GM23338 (cell line): ENCODE data around the gene TGOLN2. TPM values are rescaled to one million over a fixed set of nuclear protein-coding genes. Genes with fewer than 3 reads are reported as not detected.

Experiments used
- ATAC-seq: fragments of 200-7000 bp; cut with Tn5 transposase; 3 replicates; pipeline ENCODE4 v1.9.1; 2020
- DNase-seq: peaks from one replicate; pipeline ENCODE4 v3.0.0-alpha.2; 2015; ENCODE audit warnings: low spot score
- H2AFZ ChIP-seq: fragments of 200-600 bp; sonication (generic); 2 replicates; pipeline ENCODE4 v1.8.0; 2016; ENCODE audit warnings: antibody characterized with exemption, mild to moderate bottlenecking, moderate library complexity
- H3F3A ChIP-seq: fragments of 200-600 bp; sonication (generic); replicated peaks from 2 replicates; pipeline ENCODE4 v1.8.0; 2017; ENCODE audit warnings: antibody characterized with exemption, mixed run types, low read depth
- H3K27ac ChIP-seq: fragments of 200-600 bp; sonication (generic); 2 replicates; pipeline ENCODE4 v1.6.1; 2016; ENCODE audit warnings: low read depth
- H3K27me3 ChIP-seq: fragments of 200-600 bp; sonication (generic); 2 replicates; pipeline ENCODE4 v1.8.0; 2016; ENCODE audit warnings: mild to moderate bottlenecking, mixed run types, moderate library complexity; ENCODE audit not compliant: insufficient read depth
- H3K36me3 ChIP-seq: fragments of 200-600 bp; sonication (generic); 2 replicates; pipeline ENCODE4 v1.8.0; 2016; ENCODE audit warnings: mild to moderate bottlenecking; ENCODE audit not compliant: insufficient read depth
- H3K4me1 ChIP-seq: fragments of 200-600 bp; sonication (generic); 2 replicates; pipeline ENCODE4 v1.8.0; 2016; ENCODE audit warnings: mild to moderate bottlenecking, moderate library complexity; ENCODE audit not compliant: insufficient read depth
- H3K4me2 ChIP-seq: fragments of 200-600 bp; sonication (generic); 2 replicates; pipeline ENCODE4 v1.7.1; 2017; ENCODE audit warnings: mixed run types
- H3K4me3 ChIP-seq: fragments of 200-600 bp; sonication (generic); 2 replicates; pipeline ENCODE4 v1.6.1; 2016; ENCODE audit warnings: mixed run types
- H3K79me2 ChIP-seq: fragments of 200-600 bp; sonication (generic); replicated peaks from 2 replicates; pipeline ENCODE4 v1.8.0; 2017; ENCODE audit warnings: mild to moderate bottlenecking; ENCODE audit not compliant: insufficient read depth
- H3K9me2 ChIP-seq: fragments of 200-600 bp; sonication (generic); 2 replicates; pipeline ENCODE4 v1.8.0; 2017; ENCODE audit not compliant: insufficient read depth
- H4K20me1 ChIP-seq: fragments of 200-600 bp; sonication (generic); replicated peaks from 2 replicates; pipeline ENCODE4 v1.8.0; 2017; ENCODE audit warnings: mild to moderate bottlenecking; ENCODE audit not compliant: insufficient read depth
- H3K27ac Mint-ChIP-seq: 2 replicates; pipeline ENCODE4 v1.8.0; 2020; ENCODE audit warnings: inconsistent platforms, mild to moderate bottlenecking, moderate library complexity, mixed read lengths
- H3K27me3 Mint-ChIP-seq: 3 replicates; pipeline ENCODE4 v1.8.0; 2022; ENCODE audit warnings: low read depth, mild to moderate bottlenecking, moderate library complexity, mixed read lengths, inconsistent platforms; ENCODE audit not compliant: insufficient read depth, poor library complexity
- H3K36me3 Mint-ChIP-seq: 3 replicates; pipeline ENCODE4 v1.8.0; 2021; ENCODE audit warnings: low read depth, mild to moderate bottlenecking, inconsistent platforms, moderate library complexity, mixed read lengths
- H3K4me1 Mint-ChIP-seq: 3 replicates; pipeline ENCODE4 v1.8.0; 2020; ENCODE audit warnings: mild to moderate bottlenecking, inconsistent platforms, mixed read lengths
- H3K4me3 Mint-ChIP-seq: 3 replicates; pipeline ENCODE4 v1.8.0; 2021; ENCODE audit warnings: moderate library complexity, mild to moderate bottlenecking, inconsistent platforms, mixed read lengths
- H3K9me3 Mint-ChIP-seq: 3 replicates; pipeline ENCODE4 v1.8.0; 2020; ENCODE audit warnings: moderate library complexity, mild to moderate bottlenecking, inconsistent platforms, mixed read lengths
- CREB1 ChIP-seq: fragments of 250-450 bp; sonication (Bioruptor Pico); IDR thresholded peaks from 2 replicates; pipeline ENCODE4 v1.5.0; 2020; ENCODE audit warnings: low read depth, mild to moderate bottlenecking, moderate library complexity
- EZH2 ChIP-seq: fragments of 200-600 bp; sonication (generic); IDR thresholded peaks from one replicate; pipeline ENCODE4 v1.8.0; 2017; ENCODE audit warnings: antibody characterized with exemption, mild to moderate bottlenecking, low read depth; ENCODE audit not compliant: unreplicated experiment
- EZH2phosphoT487 ChIP-seq: fragments of 200-600 bp; sonication (generic); IDR thresholded peaks from one replicate; pipeline ENCODE4 v1.8.1; 2018; ENCODE audit warnings: antibody characterized with exemption; ENCODE audit not compliant: unreplicated experiment
- JUNB ChIP-seq: IDR thresholded peaks from one replicate; pipeline ENCODE4 v1.6.1; 2016; ENCODE audit warnings: antibody characterized with exemption; ENCODE audit not compliant: unreplicated experiment
- NANOG ChIP-seq: IDR thresholded peaks from 2 replicates; pipeline ENCODE4 v1.6.1; 2016; ENCODE audit warnings: antibody characterized with exemption, borderline replicate concordance
- POLR2AphosphoS5 ChIP-seq: IDR thresholded peaks from 2 replicates; pipeline ENCODE4 v1.6.1; 2016; ENCODE audit warnings: antibody characterized with exemption, low read depth
- STAT1 ChIP-seq: IDR thresholded peaks from one replicate; pipeline ENCODE4 v1.6.1; 2016; ENCODE audit warnings: antibody characterized with exemption; ENCODE audit not compliant: unreplicated experiment
- ZNF114 ChIP-seq: fragments of 250-450 bp; sonication (Bioruptor Pico); IDR thresholded peaks from 2 replicates; pipeline ENCODE4 v1.5.0; 2020; ENCODE audit warnings: mild to moderate bottlenecking, moderate library complexity
- ZNF331 ChIP-seq: fragments of 250-450 bp; sonication (Bioruptor Pico); IDR thresholded peaks from 2 replicates; pipeline ENCODE4 v1.5.0; 2020; ENCODE audit warnings: low read depth, mild to moderate bottlenecking, moderate library complexity
- polyA plus RNA-seq: library from polyadenylated mRNA; unstranded; fragments of >200 nt; fragmentation: Nextera tagmentation; extraction: Ambion mirVana; gene quantifications from 2 replicates; pipeline ENCODE4 v1.2.1, GENCODE V29; 2016
- total RNA-seq: library from RNA; depleted of rRNA; stranded (reverse); fragments of >200 nt; shearing (Covaris generic); gene quantifications from 2 replicates; pipeline ENCODE4 v1.2.3, GENCODE V29; 2014
- TF ChIP-seq, protein P1 (sequence below): fragments of 250-450 bp; sonication (Bioruptor Pico); IDR thresholded peaks from 2 replicates; pipeline ENCODE4 v1.5.0; 2020; ENCODE audit warnings: mild to moderate bottlenecking, moderate library complexity
- TF ChIP-seq, protein P2 (sequence below), 2 experiments: fragments of 200-600 bp in 1 of 2; sonication (generic) in 1 of 2; conservative IDR thresholded peaks; 2 replicates each; pipeline versions ENCODE4 v1.5.1 to v1.6.1; 2016 to 2017; ENCODE audit warnings: antibody characterized with exemption in 2 of 2, low read depth in 2 of 2, mild to moderate bottlenecking in 2 of 2, moderate library complexity in 1 of 2
- TF ChIP-seq, protein P3 (sequence below): IDR thresholded peaks from 2 replicates; pipeline ENCODE4 v1.6.1; 2016; ENCODE audit warnings: antibody characterized with exemption

Gene TGOLN2
- total and polyA plus RNA-seq, 2 experiments from 2014 or later: 20.8 to 48.3 TPM

DNA sequence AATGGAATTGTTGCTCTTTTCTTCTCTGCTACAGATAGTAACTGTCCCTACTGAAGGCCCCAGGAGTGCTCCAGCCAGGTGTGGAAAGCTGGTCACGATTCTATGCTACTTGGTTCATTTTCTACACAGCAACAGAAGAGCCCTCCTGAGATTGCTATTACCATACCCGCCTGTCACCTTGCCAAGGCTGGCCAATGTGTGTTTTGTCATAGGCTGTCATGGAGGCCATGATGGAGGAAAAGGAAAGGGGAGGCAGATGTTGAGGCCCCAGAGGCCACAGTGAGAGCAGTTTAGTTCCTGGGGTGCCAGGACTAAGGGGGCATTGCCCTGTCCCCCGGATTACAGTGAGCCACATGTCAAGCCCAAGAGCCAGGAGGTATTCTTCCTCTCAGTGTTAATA lies 27.7 kb upstream of the TGOLN2 start (continued):
- TF ChIP-seq, protein P1, sequence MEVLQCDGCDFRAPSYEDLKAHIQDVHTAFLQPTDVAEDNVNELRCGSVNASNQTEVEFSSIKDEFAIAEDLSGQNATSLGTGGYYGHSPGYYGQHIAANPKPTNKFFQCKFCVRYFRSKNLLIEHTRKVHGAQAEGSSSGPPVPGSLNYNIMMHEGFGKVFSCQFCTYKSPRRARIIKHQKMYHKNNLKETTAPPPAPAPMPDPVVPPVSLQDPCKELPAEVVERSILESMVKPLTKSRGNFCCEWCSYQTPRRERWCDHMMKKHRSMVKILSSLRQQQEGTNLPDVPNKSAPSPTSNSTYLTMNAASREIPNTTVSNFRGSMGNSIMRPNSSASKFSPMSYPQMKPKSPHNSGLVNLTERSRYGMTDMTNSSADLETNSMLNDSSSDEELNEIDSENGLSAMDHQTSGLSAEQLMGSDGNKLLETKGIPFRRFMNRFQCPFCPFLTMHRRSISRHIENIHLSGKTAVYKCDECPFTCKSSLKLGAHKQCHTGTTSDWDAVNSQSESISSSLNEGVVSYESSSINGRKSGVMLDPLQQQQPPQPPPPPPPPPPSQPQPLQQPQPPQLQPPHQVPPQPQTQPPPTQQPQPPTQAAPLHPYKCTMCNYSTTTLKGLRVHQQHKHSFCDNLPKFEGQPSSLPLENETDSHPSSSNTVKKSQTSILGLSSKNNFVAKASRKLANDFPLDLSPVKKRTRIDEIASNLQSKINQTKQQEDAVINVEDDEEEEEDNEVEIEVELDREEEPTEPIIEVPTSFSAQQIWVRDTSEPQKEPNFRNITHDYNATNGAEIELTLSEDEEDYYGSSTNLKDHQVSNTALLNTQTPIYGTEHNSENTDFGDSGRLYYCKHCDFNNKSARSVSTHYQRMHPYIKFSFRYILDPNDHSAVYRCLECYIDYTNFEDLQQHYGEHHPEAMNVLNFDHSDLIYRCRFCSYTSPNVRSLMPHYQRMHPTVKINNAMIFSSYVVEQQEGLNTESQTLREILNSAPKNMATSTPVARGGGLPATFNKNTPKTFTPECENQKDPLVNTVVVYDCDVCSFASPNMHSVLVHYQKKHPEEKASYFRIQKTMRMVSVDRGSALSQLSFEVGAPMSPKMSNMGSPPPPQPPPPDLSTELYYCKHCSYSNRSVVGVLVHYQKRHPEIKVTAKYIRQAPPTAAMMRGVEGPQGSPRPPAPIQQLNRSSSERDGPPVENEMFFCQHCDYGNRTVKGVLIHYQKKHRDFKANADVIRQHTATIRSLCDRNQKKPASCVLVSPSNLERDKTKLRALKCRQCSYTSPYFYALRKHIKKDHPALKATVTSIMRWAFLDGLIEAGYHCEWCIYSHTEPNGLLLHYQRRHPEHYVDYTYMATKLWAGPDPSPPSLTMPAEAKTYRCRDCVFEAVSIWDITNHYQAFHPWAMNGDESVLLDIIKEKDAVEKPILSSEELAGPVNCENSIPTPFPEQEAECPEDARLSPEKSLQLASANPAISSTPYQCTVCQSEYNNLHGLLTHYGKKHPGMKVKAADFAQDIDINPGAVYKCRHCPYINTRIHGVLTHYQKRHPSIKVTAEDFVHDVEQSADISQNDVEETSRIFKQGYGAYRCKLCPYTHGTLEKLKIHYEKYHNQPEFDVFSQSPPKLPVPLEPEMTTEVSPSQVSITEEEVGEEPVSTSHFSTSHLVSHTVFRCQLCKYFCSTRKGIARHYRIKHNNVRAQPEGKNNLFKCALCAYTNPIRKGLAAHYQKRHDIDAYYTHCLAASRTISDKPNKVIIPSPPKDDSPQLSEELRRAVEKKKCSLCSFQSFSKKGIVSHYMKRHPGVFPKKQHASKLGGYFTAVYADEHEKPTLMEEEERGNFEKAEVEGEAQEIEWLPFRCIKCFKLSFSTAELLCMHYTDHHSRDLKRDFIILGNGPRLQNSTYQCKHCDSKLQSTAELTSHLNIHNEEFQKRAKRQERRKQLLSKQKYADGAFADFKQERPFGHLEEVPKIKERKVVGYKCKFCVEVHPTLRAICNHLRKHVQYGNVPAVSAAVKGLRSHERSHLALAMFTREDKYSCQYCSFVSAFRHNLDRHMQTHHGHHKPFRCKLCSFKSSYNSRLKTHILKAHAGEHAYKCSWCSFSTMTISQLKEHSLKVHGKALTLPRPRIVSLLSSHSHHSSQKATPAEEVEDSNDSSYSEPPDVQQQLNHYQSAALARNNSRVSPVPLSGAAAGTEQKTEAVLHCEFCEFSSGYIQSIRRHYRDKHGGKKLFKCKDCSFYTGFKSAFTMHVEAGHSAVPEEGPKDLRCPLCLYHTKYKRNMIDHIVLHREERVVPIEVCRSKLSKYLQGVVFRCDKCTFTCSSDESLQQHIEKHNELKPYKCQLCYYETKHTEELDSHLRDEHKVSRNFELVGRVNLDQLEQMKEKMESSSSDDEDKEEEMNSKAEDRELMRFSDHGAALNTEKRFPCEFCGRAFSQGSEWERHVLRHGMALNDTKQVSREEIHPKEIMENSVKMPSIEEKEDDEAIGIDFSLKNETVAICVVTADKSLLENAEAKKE (CRISPR knock-in tag): no peak
- no peak for TF ChIP-seq STAT1
- TF ChIP-seq ZNF114: no peak
- no peak for TF ChIP-seq ZNF331 (CRISPR knock-in tag)

DNA sequence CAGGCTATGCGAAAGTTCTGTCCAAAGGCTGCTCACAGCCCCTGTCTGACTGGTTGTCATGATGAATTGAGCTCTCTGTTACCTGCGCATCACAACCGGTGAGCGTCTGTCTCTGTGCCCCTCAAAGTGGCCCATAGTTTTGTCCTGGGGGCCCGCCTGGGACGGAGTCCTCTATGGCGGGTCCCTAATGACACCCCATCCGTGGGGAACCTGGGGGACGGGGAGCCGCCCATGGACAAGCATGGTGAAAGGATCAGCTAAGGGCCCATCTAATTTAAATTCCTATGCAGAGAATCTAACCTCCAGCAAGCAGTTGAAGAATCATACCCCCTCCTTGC lies 27.3 kb upstream of the TGOLN2 start:
- H2AFZ ChIP-seq: peak overlapping the region; percentile 77
- peaks cover 6% of the 10 kb centered on the region for H3K27me3 Mint-ChIP-seq
- peak overlapping the region; percentile 97 for H3K4me3 Mint-ChIP-seq
- H3K9me3 Mint-ChIP-seq: no peaks in the 10 kb centered on the region
- no peaks in the 10 kb centered on the region for H3K27me3 ChIP-seq
- H3K4me1 Mint-ChIP-seq: peaks cover 15% of the 10 kb centered on the region
- no peaks in the 10 kb centered on the region; the same call in none of the 2 replicates for H4K20me1 ChIP-seq
- DNase-seq (no peak), ATAC-seq (no peak; the same call in 2 of the 3 replicates)
- H3K4me3 ChIP-seq: peak overlapping the region; percentile 78
- H3K4me2 ChIP-seq: peak overlapping the region; percentile 90
- TF ChIP-seq, protein P2, sequence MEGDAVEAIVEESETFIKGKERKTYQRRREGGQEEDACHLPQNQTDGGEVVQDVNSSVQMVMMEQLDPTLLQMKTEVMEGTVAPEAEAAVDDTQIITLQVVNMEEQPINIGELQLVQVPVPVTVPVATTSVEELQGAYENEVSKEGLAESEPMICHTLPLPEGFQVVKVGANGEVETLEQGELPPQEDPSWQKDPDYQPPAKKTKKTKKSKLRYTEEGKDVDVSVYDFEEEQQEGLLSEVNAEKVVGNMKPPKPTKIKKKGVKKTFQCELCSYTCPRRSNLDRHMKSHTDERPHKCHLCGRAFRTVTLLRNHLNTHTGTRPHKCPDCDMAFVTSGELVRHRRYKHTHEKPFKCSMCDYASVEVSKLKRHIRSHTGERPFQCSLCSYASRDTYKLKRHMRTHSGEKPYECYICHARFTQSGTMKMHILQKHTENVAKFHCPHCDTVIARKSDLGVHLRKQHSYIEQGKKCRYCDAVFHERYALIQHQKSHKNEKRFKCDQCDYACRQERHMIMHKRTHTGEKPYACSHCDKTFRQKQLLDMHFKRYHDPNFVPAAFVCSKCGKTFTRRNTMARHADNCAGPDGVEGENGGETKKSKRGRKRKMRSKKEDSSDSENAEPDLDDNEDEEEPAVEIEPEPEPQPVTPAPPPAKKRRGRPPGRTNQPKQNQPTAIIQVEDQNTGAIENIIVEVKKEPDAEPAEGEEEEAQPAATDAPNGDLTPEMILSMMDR (conservative IDR thresholded peaks at IDR 0.05; ENCODE audit: low read depth in 2 of 2): no peak
- TF ChIP-seq, protein P3, sequence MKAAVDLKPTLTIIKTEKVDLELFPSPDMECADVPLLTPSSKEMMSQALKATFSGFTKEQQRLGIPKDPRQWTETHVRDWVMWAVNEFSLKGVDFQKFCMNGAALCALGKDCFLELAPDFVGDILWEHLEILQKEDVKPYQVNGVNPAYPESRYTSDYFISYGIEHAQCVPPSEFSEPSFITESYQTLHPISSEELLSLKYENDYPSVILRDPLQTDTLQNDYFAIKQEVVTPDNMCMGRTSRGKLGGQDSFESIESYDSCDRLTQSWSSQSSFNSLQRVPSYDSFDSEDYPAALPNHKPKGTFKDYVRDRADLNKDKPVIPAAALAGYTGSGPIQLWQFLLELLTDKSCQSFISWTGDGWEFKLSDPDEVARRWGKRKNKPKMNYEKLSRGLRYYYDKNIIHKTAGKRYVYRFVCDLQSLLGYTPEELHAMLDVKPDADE: no peak
- no peak for TF ChIP-seq ZNF331 (CRISPR knock-in tag)
- TF ChIP-seq EZH2phosphoT487: no peak
- TF ChIP-seq STAT1: no peak
- no peak for TF ChIP-seq EZH2
- no peak for TF ChIP-seq JUNB
- no peak for TF ChIP-seq POLR2AphosphoS5
- no peak for TF ChIP-seq NANOG
- no peak for TF ChIP-seq ZNF114
- no peak for TF ChIP-seq CREB1 (CRISPR knock-in tag)
- no peak overlapping the region for H3K27ac ChIP-seq
- H3K27ac Mint-ChIP-seq: peak overlapping the region; percentile 91
- H3K36me3 ChIP-seq: no peaks in the 10 kb centered on the region
- H3K4me1 ChIP-seq: peaks cover 15% of the 10 kb centered on the region
- H3K36me3 Mint-ChIP-seq: peaks cover 8% of the 10 kb centered on the region
- no peaks in the 10 kb centered on the region for H3K79me2 ChIP-seq
- H3F3A ChIP-seq: no peaks in the 10 kb centered on the region
- H3K9me2 ChIP-seq: no peaks in the 10 kb centered on the region
